Measurements from ENCODE around the gene CHST8.

- no peak for TF ChIP-seq REST (IDR thresholded peaks at IDR 0.05)
- TF ChIP-seq CTCF (IDR thresholded peaks at IDR 0.05; ENCODE audit: low read depth, low read length, missing input control) = no peak
- TF ChIP-seq YY1 (IDR thresholded peaks at IDR 0.05) = no peak
- no peak for TF ChIP-seq NR2F2 (IDR thresholded peaks at IDR 0.05)
- TF ChIP-seq EGR1 (IDR thresholded peaks at IDR 0.05; ENCODE audit: low read depth in 2 of 2) = no peak
- no peak for TF ChIP-seq TAF1 (conservative IDR thresholded peaks at IDR 0.05)
Observed at GRCh38 chr19:33628921-33629825, 7.4 kb downstream of the CHST8 start.
